ENCODE results near the gene DPP8.
"Not testable (repeated sequence)": the region's sequence is repeated elsewhere in the genome, so short reads cannot be mapped to it uniquely, and the experiment has no call there.

Gene DPP8

GRCh38 chr15:65509321-65509720, 8.2 kb downstream of the DPP8 start:
- no peak overlapping the region for H3K4me3 ChIP-seq (ENCODE audit: low read length)
- DNase-seq (ENCODE audit: low read depth) = no peak
- TF ChIP-seq CTCF (IDR thresholded peaks at IDR 0.05; ENCODE audit: insufficient read depth, low read depth, low read length, missing control alignments) = no peak

GRCh38 chr15:65494076-65494475, 23.4 kb downstream of the DPP8 start:
- TF ChIP-seq CTCF (IDR thresholded peaks at IDR 0.05; ENCODE audit: insufficient read depth, low read depth, low read length, missing control alignments) = no peak
- H3K4me3 ChIP-seq (ENCODE audit: low read length) = no peak overlapping the region

GRCh38 chr15:65484876-65485275, 32.6 kb downstream of the DPP8 start:
- H3K4me3 ChIP-seq (ENCODE audit: low read length) = no peak overlapping the region
- no peak for TF ChIP-seq CTCF (IDR thresholded peaks at IDR 0.05; ENCODE audit: insufficient read depth, low read depth, low read length, missing control alignments)
- DNase-seq (ENCODE audit: low read depth) = no peak

More at GRCh38 chr15:65494076-65494475, 23.4 kb downstream of the DPP8 start:
- no peak for DNase-seq (ENCODE audit: low read depth)

GRCh38 chr15:65476903-65477302, 40.6 kb downstream of the DPP8 start:
- H3K4me3 ChIP-seq (ENCODE audit: low read length) = no peak overlapping the region
- TF ChIP-seq CTCF (IDR thresholded peaks at IDR 0.05; ENCODE audit: insufficient read depth, low read depth, low read length, missing control alignments) = no peak
- DNase-seq (ENCODE audit: low read depth) = peak; percentile 2

GRCh38 chr15:65470866-65471265, 46.6 kb downstream of the DPP8 start:
- DNase-seq (ENCODE audit: low read depth) = peak; percentile 5
- no peak for TF ChIP-seq CTCF (IDR thresholded peaks at IDR 0.05; ENCODE audit: insufficient read depth, low read depth, low read length, missing control alignments)
- no peak overlapping the region for H3K4me3 ChIP-seq (ENCODE audit: low read length)

- no peak for DNase-seq (ENCODE audit: low read depth)
- no peak overlapping the region for H3K4me3 ChIP-seq (ENCODE audit: low read length)
- no peak for TF ChIP-seq CTCF (IDR thresholded peaks at IDR 0.05; ENCODE audit: insufficient read depth, low read depth, low read length, missing control alignments)
These were observed 49.1 kb downstream of the DPP8 start for GRCh38 chr15:65468229-65468909.

- TF ChIP-seq CTCF (IDR thresholded peaks at IDR 0.05; ENCODE audit: insufficient read depth, low read depth, low read length, missing control alignments) = no peak
- DNase-seq (ENCODE audit: low read depth) = no peak
These were observed 50.6 kb downstream of the DPP8 start for GRCh38 chr15:65466901-65467300.

GRCh38 chr15:65463096-65463495, 54.4 kb downstream of the DPP8 start:
- DNase-seq (ENCODE audit: low read depth); H3K4me3 ChIP-seq (ENCODE audit: low read length): not testable (repeated sequence)

More at GRCh38 chr15:65466901-65467300, 50.6 kb downstream of the DPP8 start:
- no peak overlapping the region for H3K4me3 ChIP-seq (ENCODE audit: low read length)

All from epithelial cell of esophagus (primary cell).